Measurements from ENCODE around the gene ARV1.

The ARV1 gene

GRCh38 chr1:230971771-230972170 lies 7.1 kb upstream of the ARV1 start:
- no peak for TF ChIP-seq CTCF (IDR thresholded peaks at IDR 0.05)
- Mint-ChIP-seq H3K36me3 (ENCODE audit: low read depth) (no peaks in the 10 kb centered on the region), H3K9me3 (no peaks in the 10 kb centered on the region), H3K27me3 (ENCODE audit: low read depth, poor library complexity) (peaks cover 11% of the 10 kb centered on the region), H3K4me1 (no peaks in the 10 kb centered on the region), H3K4me3 (no peak overlapping the region), H3K27ac (no peak overlapping the region)
- DNase-seq, result no peak

- Mint-ChIP-seq H3K4me1 (peaks cover 8% of the 10 kb centered on the region), H3K9me3 (no peaks in the 10 kb centered on the region), H3K27me3 (ENCODE audit: low read depth, poor library complexity) (peaks cover 15% of the 10 kb centered on the region), H3K36me3 (ENCODE audit: low read depth) (no peaks in the 10 kb centered on the region), H3K27ac (no peak overlapping the region), H3K4me3 (no peak overlapping the region)
- TF ChIP-seq CTCF (IDR thresholded peaks at IDR 0.05), result no peak
- no peak for DNase-seq
Measured at GRCh38 chr1:230972855-230973271, 6.0 kb upstream of the ARV1 start.

GRCh38 chr1:230975636-230976035 lies 3.3 kb upstream of the ARV1 start:
- DNase-seq, result no peak
- Mint-ChIP-seq H3K4me3 (no peak overlapping the region), H3K9me3 (no peaks in the 10 kb centered on the region), H3K36me3 (ENCODE audit: low read depth) (no peaks in the 10 kb centered on the region), H3K4me1 (peaks cover 8% of the 10 kb centered on the region), H3K27ac (no peak overlapping the region), H3K27me3 (ENCODE audit: low read depth, poor library complexity) (peaks cover 7% of the 10 kb centered on the region)
- TF ChIP-seq CTCF (IDR thresholded peaks at IDR 0.05), result no peak

- no peak for DNase-seq
- no peak for TF ChIP-seq CTCF (IDR thresholded peaks at IDR 0.05)
- Mint-ChIP-seq H3K36me3 (ENCODE audit: low read depth) (no peaks in the 10 kb centered on the region), H3K4me1 (peaks cover 8% of the 10 kb centered on the region), H3K9me3 (no peaks in the 10 kb centered on the region), H3K4me3 (peak overlapping the region; percentile 37), H3K27ac (no peak overlapping the region), H3K27me3 (ENCODE audit: low read depth, poor library complexity) (peaks cover 7% of the 10 kb centered on the region)
Measured at GRCh38 chr1:230976360-230976759, 2.5 kb upstream of the ARV1 start.

GRCh38 chr1:230976825-230977747 lies 1.8 kb upstream of the ARV1 start:
- no peak for DNase-seq
- H3K9me3 Mint-ChIP-seq, result no peaks in the 10 kb centered on the region
- H3K27me3 Mint-ChIP-seq (ENCODE audit: low read depth, poor library complexity), result peaks cover 7% of the 10 kb centered on the region

More at GRCh38 chr1:230976825-230977747, 1.8 kb upstream of the ARV1 start:
- TF ChIP-seq CTCF (IDR thresholded peaks at IDR 0.05), result no peak
- Mint-ChIP-seq H3K4me3 (peak overlapping the region; percentile 89), H3K36me3 (ENCODE audit: low read depth) (no peaks in the 10 kb centered on the region), H3K27ac (no peak overlapping the region), H3K4me1 (peaks cover 8% of the 10 kb centered on the region)

Measured in nephron progenitor cell (in vitro differentiated cells).